AG08395 (cell line): ENCODE data around the gene FOXL3.
"Not testable (repeated sequence)": the region's sequence is repeated elsewhere in the genome, so short reads cannot be mapped to it uniquely, and the experiment has no call there.

Source experiments
- DNase-seq: peaks from one replicate; pipeline ENCODE4 v3.0.0; 2012; ENCODE audit warnings: mixed read lengths, low spot score

Gene FOXL3

DNA sequence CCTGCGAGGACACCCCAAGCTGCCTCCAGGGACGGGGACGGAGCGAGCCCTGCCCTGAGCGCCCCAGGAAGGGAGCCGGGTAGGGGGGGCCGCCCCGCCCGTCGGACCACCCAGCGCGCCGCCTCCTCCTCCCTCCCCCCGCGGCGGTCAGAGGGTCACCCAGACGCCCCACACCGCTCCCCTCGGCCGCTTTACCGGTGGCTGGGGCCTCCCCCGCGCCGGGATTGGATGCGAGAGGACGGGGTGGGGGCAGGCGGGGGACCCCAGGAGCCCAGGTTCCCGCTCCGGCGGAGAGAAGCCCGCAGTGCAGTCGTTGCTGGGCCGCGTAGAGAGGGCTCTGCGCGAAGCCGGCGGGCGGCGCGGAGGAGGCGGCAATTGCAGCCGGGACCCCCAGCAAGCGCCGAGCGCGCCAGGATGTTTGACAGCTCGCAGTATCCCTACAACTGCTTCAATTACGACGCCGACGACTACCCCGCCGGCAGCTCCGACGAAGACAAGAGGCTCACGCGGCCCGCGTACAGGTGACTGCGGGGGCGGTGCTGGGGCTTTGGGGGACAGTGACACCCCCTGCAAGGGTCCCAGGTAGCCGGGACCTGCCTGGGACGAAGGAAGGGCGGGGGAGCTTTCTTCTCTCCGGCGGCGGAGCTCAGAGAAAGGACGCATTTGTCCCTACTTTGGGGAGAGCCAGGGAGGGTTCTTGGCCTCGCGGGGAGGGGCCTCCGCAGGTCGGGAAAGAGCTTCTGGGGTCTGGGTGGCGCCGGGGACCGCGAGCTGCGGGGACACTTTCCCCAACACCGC lies at the start of gene FOXL3:
FOXL3 (plus strand) TSS at position 415 of the 798 bp plus-strand sequence; CDS start at position 415, 0 bp downstream.
- no peak for DNase-seq

- no peak for DNase-seq
These were observed 49.0 kb upstream of the FOXL3 start for GRCh38 chr7:240887-241421.

DNA sequence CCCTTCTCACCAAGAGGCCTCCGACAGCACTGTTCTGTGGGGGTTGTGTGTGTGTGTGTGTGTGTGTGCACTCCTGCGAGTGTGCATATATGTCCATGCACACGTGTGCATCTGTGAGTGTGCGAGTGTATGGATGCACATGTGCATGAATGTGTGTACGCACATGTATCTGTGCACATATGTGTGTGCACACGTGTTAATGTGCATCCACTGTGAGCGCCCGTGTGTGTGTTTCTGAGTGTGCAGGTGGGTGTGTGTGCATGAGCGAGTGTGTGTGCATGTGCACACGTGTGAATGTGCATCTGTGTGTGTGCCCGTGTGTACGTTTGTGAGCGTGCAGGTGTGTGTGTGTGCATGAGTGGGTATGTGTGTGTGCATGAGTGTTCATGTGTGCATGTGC lies 48.5 kb upstream of the FOXL3 start:
- DNase-seq = no peak

DNA sequence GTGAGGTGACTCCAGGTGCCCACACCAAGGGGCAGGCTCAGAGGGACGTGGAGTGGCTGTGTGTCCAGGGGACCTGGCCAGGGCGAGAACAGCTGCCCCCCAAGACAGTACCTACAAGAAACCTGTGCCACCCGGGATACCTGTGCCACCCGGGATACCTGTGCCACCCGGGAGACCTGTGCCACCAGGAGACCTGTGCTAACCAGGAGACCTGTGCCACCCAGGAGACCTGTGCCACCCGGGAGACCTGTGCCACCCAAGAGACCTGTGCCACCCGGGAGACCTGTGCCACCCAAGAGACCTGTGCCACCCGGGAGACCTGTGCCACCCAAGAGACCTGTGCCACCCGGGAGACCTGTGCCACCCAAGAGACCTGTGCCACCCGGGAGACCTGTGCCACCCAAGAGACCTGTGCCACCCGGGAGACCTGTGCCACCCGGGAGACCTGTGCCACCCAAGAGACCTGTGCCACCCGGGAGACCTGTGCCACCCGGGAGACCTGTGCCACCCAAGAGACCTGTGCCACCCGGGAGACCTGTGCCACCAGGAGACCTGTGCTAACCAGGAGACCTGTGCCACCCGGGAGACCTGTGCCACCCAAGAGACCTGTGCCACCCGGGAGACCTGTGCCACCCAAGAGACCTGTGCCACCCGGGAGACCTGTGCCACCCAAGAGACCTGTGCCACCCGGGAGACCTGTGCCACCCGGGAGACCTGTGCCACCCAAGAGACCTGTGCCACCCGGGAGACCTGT lies 47.0 kb upstream of the FOXL3 start:
- not testable (repeated sequence) for DNase-seq

- not testable (repeated sequence) for DNase-seq
These were observed 46.4 kb upstream of the FOXL3 start for GRCh38 chr7:243580-243978.

GRCh38 chr7:244974-245373 lies 45.0 kb upstream of the FOXL3 start:
- DNase-seq = no peak

DNA sequence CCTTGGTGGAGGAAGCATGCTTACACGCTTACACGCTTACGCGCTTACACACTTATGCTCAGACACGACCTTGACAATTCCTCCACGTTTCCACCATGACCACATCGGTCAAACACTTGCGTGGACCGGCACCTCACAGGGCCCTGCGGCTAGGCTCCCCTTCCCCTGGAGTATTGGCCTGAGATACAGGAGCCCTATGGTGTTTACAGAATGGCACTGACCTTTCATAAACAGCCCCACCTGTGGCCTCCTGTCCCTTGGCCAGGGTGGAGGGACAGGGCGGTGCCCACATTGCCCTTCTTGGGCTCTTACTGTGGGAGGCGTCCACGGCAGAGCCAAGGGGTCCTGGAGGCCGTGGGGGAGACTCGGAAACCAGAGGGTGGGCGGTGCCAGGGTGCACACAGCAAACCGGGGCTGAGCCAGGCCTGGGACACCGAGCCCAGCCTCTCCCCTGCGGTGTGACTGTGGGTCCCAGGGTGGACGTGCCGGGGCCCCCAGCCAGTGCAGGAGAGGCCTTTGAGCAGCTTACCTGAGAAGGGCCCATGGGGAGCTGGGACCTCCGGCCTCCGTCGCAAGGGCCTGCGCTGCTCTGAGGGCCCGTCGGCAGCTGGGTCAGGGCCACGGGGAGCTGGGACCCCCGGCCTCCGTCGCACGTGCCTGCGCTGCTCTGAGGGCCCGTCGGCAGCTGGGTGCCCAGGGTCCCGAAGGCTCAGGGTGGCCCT lies 44.2 kb upstream of the FOXL3 start:
- DNase-seq = no peak

DNA sequence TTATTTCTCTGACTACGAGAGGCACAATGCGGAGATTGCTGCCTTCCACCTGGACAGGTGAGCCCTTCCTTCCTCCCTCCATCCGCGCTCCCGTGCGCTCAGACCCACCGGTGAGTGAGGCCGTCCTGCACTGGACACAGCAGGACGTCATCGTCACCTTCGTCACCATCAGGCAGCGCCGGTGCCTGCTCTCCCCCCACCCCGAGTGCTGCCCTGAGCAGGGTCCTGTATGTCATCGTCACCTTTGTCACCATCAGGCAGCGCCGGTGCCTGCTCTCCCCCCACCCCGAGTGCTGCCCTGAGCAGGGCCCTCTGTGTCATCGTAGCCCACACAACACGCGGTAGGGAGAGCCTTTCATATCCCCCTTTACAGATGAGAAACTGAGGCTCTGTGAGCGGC lies 43.5 kb upstream of the FOXL3 start:
- DNase-seq = no peak

DNA sequence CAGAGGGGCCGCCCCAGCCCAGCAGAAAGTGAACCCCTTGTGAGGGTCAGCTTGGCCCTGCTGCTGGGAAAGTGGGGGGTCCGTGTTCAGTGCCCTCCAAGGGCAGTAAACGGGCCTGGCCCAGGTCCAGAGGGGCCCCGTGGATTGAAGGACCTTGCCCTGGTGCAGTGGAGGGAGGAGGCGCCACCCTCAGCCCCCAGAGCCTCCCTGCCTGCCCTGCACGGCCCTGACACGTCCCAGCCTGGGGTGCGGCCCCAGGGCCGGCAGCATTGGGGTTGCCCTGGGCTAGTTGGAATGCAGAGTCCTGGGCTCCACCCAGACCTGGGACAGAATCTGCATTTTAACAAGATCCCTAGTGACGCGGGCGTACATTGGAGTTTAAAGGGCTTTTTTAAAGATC lies 42.8 kb upstream of the FOXL3 start:
- DNase-seq = no peak

GRCh38 chr7:247636-248035 lies 42.3 kb upstream of the FOXL3 start:
- no peak for DNase-seq

DNA sequence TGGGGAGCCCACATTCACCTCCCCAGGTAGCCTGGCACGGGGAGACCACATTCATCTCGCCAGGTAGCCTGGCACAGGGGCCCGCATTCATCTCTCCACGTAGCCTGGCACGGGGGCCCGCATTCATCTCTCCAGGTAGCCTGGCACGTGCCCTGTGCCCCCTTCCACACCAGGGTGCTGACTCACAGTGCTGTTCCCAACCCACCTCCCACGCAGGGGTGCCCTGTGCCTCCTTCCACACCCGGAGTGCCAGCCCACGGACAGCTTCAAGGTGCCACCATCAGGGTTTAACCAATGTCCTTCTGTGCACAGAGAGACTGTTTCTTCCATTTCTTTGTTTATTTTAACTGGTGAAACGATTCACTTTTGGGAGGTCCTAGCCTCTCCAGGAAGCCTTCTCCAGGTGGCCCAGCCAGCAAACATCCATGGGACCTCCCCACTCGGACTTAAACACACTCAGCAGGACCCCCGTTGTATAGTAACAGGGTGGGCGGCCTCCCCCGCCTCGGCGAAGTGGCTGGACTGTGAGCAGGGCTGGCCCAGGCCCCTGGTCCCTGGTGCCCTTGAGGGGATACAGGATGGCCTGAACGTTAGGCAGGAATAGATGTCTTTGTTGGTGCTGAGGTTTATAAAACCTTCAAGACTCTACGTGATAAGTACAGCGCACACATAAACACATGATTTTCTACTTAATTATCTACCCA lies 41.1 kb upstream of the FOXL3 start:
- no peak for DNase-seq

DNA sequence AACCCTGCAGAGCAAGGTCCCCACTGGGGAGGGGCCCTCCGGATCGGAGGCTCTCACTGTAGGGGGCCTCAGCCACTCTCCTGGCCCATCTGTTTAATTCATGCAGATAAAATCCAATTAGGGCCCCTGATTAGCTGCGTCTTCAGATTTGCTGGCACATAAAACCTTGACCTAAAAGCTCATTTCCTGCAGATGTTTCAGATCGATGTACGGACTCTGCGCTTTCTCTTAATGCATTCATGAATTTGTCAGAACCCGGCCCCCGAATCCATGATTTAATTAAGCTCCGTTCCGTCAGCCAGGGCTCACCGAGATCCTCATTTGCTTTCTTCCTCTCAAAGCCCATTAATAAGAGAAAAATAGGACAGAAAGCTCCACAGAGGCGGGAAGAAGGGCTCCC lies 40.0 kb upstream of the FOXL3 start:
- DNase-seq = no peak

DNA sequence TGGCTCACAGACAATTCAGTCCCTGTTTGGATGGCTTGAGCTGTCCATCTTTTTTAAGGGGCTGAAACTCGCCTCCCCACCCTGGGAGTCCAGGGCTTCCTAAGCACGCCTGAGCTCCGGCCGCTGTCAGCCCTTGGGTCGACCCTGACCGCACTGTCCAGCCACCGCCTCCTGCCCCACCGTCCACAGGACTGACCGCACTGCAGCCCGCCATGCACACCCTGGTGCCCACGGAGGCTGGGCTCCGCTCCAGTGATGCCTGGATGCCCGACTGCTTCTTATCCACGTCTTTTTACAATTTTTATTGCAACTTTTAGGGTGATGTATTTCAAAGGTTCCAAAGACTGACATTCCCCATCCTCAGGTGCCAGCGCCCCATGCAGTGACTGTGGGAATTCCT lies 39.4 kb upstream of the FOXL3 start:
- no peak for DNase-seq

GRCh38 chr7:251005-251404 lies 39.0 kb upstream of the FOXL3 start:
- DNase-seq = no peak

DNA sequence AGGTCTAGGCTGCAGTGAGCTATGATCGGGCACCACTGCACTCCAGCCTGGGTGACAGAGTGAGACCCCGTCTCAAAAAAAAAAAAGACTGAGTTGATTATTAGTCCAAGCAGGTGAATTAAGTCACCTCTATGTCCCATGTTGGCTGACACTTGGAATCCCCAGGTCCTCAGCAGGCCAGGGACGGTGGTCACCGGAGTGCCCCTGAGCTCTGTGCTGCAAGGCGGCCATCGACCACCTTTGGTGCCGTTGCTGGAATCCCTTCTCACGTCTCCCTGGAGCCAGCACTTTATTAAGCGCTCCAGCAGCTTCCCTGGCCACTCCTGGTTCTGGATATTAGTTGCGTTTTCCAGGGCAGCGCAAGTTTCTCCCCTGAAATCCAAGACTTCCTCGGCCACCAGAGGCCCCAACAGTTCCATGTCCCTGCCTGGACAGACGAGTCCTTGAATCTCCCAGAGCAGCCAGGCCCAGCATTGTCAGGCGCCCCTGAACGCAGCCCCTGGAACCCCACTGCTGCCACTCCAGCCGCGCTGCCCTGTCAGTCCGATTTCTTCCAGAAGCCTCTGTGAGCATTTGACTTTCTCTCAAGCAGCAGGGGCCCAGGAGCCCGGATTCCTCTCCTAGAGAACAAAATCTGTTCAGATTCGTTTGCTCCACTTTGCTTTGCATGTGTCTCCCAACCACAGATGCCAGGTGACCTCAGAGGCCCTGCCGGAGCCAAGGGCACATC lies 38.4 kb upstream of the FOXL3 start:
- no peak for DNase-seq

- DNase-seq = no peak
These were observed 37.6 kb upstream of the FOXL3 start for GRCh38 chr7:252216-252965.

DNA sequence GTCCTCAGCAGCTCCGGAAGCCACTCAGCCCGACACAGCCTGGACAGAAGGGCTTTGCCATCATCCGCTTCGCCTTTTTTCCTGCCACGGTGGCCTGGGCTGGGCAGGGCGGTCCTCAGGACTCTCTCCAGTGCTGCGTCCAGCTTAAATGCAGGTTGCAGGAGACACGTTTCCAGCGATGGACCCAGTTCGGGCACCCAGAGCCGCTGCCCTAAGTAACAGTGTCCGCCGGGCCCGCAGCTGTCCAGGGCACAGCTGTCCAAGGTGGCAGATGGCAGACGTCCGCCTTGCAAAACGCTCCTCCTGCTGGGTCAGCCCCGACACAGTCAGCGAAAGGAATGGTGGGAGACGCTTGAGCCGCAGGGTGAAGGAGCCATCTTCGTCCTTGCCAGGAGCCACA lies 37.0 kb upstream of the FOXL3 start:
- DNase-seq = no peak

DNA sequence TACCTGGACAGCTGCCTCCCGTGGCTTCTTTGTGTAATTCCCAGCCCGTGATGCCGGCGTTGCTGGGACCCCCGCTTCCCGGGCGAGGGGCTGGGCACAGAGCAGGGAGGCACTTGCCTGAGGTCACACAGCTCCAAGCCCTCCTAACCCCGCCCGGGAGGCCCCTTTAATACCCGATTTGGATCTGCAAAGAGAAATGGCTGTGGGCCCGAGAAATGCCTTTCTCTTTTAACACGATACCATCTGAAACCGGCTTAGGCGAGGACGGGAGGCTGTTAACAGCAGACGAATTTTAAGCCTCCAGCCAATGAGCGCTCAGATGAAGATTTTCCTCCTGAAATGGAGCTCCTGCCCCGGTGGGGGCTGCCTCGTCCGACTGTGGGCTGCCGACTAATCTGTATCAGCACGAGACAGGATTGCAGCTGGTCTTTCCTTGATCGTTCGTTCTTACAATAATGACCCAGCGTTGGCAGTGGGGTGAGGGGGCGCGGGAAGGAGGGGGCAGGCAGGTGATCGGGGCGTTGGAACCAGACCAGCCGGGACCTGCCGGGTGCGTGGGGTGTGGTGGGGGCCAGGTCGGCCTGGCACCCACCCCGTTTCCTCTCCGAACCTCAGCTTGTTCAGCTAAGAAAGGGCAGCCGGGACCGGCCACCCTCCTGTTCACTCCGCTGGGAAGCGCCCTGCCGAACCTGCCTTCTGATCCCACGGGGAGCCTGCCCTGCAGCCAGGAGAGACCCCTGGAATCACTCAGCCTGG lies 36.2 kb upstream of the FOXL3 start:
- DNase-seq = no peak

DNA sequence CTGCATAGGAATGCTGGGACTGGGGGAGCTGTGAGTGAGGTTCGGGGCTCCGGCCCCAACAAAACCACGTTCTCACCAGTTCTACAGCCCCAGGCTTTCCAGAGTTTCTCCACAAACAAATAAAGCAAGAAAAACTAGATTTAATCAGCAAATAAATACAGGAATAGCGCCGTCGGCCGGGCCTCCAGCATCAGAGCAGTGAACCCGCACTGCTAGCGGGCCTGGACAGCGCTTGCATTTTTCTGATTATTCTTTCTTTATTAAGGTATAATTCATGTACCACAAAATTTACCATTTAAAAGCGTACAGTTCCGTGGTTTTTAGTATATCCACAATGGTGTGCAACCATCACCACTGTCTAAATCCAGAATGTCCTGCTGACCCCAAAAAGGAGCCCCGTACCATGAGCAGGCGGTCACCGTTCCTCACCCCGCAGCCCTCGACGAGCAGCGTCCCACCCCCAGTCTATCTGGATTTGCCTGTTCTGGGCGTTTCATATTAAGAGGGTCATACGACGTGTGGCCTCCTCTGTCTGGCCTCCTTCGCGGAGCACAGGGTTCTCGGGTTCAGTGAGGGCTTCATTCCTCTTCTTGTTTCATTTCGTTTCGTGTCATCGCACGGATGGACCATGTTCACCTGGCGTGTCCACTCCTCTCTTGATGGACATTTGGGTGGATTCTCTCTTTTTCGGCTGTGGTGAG lies 35.5 kb upstream of the FOXL3 start:
- DNase-seq = no peak
